GM18861 (cell line): ENCODE results near the gene OR2J3.
"Not testable (repeated sequence)": the region's sequence is repeated elsewhere in the genome, so short reads cannot be mapped to it uniquely, and the experiment has no call there.

Experiments
- ATAC-seq: cut with Tn5 transposase; IDR thresholded peaks from one replicate; pipeline ENCODE4 v1.9.1; 2021; ENCODE audit not compliant: unreplicated experiment

Gene OR2J3

DNA sequence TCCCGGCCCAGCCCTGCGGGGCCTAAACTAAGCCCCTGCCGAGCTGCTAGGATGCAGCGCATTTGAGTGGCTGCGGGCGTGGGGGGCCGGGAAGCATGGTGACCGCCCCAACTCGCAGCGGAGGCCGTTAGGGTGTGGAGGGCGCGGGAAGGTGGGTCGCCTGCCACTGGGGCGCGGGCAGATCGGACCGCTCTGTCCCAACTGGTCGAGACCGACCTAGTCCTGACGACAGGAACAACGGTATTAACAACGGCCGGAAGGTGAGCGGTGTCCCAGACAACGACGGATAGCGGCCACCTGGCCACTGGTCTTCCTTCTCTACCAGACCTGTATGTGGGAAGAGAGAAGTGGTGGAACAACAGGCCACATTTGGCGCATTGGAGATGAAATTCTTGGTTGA, 52.1 kb downstream of the OR2J3 start:
- ATAC-seq: not testable (repeated sequence)
